GM21825 (cell line): ENCODE data around the gene SOX30.
A peak's percentile ranks its signal among the peaks of the same experiment; 100 is the strongest.

ENCODE experiments used
- ATAC-seq: cut with Tn5 transposase; IDR thresholded peaks from one replicate; pipeline ENCODE4 v1.9.1; 2021; ENCODE audit warnings: mild to moderate bottlenecking, moderate library complexity; ENCODE audit not compliant: unreplicated experiment

The SOX30 gene

DNA sequence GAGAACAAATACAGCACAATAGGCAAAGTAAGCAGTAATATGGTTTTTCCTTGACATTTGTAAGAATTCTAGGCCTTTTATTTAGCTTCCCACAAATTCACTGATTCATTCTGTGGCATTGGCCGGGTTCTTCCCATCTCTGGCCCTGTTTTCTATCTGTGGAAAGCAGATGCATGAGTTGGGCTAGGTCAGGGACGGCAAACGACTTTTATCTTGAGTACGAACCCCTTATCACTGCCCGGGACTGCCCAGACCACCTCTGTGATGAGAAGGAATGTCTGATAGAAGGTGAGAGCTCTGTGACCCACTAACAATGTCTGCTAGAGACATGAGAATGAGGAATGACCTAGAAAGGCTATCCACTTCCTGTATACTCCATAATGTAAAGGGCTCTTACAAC lies 41.2 kb downstream of the SOX30 start:
- no peak for ATAC-seq

DNA sequence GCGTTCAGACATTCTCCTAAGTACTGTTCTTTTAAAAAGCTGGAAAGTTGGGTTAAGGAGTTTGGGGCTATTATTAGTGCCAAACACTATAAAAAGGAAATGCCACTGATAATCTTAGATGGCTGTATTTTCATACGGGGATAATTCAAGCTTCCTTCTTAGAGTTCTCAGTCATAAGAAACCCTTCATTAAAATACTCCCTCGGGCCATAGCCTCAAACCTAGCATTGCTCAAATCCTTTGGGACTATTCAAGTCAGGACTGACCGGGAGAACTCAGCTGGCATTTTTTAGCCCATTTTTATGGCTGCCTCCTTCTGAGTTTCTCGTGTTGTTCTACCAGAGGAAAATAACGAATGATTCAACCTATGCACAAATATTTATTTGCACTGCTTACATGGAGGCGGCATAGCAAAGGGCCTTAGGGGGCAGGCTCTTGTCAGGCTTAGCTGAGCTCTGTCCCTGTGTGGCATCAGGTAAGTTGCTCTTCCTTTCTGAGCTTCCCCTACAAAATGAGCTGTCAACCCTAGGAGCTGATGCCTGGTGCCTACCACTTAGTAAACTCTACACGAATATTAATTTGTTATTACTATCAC lies 43.2 kb downstream of the SOX30 start:
- ATAC-seq = no peak

DNA sequence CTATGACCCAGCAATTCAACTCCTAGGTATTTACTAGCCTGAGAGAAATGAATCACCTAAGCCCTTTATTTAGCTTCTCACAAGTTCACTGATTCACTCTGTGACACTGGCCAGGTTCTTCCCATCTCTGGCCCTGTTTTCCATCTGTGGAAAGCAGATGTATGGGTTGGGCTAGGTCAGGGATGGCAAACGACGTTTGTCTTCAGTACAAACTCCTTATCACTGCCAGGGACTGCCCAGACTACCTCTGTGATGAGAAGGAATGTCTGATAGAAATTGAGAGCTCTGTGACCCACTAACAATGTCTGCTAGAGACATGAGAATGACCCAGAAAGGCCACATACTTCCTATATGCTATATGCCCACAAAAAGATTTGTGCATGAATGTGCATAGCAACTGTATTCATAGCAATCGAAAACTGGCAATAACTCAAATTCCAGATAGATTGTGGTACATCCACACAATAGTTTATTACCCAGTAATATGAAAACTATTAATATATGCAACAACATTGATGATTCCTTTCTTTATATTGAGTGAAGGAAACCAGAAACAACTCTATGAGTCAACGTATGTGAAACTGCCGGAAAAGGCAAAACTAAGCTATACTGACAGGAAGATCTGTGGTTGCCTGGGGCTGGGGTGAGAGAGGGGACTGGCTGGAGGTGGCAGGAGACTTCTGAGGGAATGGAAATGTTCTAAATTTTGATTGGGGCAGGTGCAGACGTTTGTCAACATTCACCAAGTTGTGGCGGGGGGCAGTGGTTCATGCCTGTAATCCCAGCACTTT lies 44.7 kb downstream of the SOX30 start:
- peak; percentile 39 for ATAC-seq

DNA sequence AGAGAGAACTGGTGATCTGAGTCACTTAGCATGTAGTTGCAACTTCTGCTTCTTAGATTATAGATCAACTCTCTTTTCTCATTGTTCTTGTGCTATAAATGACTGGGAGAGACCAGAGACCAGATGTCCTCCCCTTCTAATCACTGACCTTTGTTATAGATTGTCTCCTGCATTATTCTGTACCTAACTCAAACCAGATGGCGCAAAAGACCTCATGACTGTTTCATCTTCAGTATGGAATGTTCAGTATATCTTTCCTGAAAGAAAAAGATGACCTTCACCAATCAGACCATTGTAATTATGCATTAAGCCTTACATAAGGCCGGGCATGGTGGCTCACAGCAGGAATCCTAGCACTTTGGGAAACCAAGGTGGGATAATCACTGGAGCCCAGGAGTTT lies 46.2 kb downstream of the SOX30 start:
- no peak for ATAC-seq

DNA sequence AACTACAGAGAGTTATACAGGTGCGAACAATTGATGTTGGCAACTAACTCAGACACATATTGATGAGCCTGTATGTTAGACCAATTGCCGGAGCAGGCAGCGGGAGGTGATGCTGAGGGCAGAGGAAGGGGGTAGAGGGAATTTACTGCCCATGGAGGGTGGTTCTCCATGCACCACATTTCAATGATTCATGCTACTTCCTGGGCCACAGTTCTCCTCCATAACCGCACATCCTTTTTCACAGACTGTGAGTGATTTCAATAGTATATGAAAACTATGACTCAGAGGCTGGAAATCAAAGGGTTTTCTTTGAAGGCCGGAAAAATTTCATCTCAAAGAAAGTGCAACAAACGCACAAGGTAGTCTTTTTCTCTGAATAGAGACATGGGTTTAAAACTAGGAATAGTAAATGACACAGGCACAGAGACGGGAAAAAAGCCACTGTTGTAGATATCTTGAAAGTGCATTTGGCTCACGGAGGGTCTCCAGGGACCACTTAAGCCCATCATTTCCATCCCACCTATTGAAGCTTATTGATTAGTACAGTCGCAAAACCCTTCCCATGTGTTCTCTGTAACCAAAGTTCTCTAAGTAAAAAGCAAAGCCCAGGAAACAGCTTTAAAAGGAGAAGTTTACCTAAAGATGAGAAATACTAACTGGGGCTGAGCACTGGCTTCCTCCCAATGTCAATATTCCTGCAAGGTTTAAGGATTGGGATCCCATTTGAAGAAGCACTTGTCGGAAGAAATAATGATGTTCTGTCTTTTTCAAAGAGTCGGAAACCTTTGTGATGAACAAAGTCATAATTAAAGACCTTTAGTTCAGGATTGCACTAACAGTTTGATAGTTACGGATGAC lies 48.7 kb downstream of the SOX30 start:
- ATAC-seq = peak; percentile 42

DNA sequence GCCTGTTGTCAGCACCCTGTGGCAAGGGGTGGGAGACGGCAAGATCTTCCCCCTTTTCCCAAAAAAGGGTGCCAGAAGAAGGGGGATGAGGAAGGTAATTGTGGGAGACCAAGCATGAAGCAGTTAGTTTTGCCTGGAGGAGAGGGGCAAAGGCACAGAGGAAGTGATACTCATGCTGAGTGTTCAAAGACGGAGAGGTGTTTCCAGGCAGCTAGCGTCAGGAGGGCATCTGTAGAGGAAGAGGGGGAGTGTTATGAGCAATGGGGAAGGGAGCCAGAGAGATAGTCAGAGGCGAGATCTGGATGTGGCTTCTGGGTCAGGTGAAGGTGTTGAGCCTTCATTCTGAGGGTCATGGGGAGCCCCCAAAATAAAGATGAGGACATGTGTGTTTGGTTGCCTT lies 49.7 kb downstream of the SOX30 start:
- ATAC-seq = peak; percentile 69

DNA sequence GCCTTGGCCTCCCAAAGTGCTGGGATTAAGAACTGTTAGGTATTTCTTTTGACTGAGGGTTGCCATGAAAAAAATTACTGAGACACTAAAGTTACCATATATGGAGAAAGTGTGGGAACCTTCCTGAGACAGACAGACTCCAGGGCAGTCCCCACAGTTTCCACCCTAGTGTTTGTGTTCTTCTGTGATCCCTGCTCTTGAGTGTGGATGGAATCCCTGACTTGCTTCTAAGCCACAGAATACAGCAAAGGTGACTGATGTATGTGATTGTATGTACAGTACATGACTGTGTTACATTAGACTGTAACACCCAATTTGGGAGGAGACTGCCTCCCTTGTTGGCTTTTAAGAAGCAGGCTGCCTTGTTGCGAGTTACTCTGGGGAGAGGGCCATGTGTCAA lies 52.0 kb downstream of the SOX30 start:
- no peak for ATAC-seq

DNA sequence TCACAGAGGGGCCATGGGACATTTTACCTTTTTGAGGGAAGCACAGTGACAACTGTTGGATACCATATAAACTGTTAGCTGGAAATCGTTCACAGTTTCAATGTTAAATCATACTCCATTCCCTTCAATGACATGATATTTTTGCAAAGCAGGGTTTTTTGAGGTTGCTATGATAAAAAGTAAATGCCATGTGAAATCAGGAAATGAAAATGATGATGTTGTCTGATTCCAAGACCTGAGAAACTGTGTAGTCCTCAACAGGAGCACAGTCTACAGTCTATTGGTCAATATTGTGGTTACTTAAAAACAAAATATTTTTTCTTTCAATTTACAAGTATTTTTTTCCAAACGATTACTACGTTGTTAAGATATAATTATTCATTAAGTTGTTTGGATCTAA lies 52.7 kb downstream of the SOX30 start:
- ATAC-seq = no peak

DNA sequence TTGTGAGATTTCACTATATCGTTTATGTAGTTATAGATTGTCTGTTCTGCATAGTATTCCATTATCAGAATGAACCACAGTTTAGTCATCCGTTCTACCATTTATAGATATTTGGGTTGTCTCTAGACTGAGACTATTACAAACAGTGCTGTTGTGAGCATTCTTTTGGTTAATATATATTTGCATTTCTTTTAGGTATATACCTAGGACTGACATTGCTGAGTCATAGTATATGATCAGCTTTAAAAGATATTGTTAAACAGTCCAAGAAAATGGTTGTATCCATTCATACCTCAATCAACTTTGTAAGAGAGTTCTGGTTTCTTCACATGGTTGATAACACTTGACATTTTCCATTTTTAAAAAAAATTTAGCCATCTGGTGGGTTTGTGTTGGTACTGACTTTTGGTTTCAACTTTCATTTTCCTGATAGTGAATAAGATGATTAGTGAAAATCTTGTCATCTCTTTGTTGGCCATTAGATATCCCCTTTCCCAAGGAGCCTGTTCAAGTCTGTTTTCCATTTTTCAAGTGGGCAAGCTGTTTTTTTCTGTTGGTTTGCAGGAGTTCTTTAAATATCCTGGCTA lies 53.8 kb downstream of the SOX30 start:
- no peak for ATAC-seq

DNA sequence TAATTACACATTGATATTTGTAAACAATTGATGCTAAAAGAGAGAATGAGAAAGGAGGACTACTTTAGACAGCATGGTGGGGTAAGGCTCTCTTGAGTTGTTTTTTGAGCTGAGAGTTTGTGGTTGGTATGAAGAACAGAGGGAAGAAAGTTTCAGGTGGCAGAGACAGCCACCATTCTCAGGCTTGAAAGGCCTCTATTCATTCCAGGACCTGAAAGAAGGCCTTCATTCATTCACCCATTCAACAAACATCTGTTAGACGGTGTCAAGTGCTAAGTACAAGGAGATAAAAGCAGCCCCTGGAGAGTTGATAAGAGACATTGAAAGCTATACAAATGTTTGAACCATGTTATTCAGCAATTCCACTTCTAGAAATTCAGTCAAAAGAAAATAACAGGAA lies 55.0 kb downstream of the SOX30 start:
- no peak for ATAC-seq

DNA sequence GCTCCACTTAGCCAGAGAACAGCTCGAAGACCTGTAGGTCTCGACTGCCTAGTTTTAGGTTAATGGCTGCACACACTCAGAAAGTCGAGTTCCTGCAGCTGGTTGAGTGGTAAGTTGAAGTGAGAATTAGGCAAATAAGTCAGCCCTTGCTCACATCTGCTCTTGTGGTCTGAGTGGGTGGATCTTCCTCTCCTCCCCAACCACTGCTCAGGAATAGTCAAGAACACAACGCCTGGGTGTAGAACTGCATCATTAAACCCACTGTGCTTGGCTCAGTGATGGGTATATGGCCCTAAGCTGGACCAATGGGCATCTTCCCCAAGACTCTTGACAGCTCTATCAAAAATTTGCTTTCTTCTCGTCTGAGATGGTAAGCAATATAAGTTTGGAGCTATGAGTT lies 55.8 kb downstream of the SOX30 start:
- ATAC-seq = peak; percentile 82

DNA sequence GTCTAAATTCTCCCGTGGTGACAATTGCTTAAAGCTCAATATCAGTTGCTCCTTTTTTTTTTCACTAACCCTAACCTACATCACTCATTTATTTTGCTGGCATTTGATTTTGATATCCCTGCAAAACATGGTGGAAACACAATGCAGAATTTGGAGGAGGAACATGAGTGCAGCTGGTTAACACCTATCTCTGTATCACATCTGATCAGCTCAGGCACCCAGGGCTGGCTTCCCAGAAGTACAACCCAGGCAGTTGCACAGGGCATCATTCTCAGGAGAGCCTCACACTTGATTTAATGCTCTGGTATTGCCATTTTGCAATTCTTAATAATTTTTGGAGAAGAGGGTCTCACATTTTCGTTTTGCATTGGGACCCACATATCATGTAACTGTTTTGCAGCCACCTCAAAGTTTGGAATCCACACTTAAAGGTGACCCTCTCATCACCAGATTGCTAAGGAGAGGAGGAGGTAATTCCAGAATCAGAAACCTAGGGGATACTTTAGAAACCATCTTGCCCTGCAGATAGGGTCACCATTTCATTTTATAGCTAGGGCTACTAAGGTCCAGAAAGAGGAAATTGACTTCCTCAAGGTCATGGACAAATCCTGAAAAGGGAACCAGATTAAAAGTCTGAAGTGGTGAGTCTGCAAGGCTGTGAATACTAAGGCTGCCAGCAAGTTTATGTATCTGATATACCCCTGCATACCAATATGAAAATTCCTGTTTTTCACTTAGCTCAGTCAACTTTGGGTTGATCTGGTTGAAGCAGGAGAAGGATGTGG lies 57.4 kb downstream of the SOX30 start:
- no peak for ATAC-seq

DNA sequence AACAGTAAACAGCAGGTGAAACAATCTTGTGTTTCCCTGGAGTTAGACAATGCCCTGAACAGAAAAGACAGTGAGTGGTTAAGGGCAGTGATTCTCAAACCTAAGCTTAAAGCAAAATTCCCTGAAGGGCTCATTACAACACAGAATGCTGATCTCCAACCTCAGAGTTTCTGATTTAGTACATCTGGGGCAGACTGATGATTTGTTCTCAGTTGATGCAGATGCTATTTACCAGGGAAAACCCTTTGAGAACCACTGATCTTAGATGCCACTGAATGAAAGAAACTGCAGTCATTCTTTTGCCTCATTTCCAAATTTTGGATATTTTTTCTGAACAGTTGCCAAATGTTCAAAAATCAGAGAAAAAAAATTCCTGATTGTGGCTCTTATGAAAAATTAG lies 58.0 kb downstream of the SOX30 start:
- ATAC-seq = no peak

DNA sequence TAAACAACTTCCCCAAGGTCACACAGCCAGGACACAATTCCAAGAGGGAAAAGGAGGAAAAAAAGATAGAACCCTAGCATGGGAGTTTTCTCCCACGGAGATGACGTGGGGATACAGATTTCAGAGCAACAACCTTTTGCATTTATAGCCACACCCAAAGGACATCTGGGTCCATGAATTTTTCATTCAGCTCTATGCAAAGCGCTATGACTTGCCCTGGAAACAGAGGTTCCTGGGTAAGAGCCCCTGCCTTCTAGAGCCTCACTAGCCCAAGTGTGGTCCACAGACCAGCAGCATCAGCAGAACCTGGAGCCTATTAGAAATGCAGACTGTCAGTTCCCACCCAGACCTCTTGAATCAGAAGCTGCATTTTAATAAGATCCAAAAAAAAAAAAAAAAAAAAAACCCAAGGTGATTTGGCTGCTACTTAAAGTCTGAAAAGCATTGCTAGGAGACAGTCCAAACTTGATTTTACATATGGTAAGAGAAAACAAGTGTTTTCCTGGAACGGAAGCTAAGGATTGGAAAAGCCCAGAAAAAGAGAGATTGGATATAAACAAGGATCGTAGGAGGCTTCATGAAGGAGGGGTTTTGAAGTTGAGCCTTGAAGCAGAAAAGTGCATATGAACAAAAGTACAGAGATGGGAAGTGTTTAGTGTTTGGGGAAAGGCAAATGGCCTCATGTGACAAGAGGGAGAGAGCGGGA lies 59.0 kb downstream of the SOX30 start:
- no peak for ATAC-seq

DNA sequence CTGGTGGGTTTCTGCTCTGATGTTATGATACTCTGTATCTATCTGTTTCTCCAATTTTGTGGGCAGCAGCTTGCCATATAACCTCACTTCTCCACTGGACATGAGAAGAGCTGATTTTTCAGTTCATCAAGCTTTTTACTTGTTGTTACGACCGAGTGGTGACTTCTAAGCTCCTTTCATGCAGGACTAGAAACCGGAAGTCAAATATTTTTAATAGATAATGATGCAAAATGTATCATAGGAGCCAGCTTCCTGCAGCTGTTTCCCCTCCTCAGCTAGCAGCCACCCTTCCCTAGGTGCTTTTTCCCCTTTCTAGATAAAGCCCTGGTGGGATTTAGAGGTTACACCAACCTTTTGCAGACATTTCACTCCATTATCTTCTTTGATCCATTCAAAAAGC lies 59.6 kb downstream of the SOX30 start:
- no peak for ATAC-seq

DNA sequence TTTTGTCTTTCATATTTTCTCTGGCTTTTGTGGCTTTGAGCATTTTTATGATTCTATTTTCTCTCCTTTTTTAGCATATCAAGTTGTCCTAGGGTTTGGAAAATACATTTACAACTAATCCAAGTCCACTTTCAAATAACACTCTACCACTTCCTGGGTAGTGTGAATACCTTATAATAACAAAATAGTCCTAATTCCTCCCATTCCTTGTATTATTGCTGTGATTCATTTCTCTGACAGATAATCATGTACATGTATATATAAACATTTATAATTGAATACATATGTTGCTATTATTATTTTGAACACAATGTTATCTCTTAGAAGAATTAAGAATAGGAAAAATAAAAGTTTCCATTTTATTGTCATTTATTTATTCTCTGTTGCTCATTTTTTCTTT lies 61.8 kb downstream of the SOX30 start:
- no peak for ATAC-seq

DNA sequence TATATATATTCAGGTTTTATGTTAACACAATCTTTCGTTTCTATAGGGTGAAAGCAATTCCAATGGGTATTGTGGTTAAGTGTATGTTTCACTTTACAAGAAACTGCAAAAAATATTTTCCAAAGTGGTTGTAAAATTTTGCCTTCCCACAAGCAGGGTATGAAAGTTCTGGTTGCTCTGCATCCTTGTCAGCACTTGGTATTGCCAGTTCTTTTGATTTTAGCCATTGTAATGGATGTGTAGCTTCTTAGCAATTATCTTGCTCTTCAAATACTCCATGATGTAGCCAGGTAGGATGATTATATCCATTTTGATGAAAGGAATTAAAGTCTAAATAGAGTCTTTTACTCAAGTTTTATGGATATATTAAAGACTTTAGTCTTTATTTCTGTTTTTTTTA lies 67.6 kb downstream of the SOX30 start:
- ATAC-seq = no peak

DNA sequence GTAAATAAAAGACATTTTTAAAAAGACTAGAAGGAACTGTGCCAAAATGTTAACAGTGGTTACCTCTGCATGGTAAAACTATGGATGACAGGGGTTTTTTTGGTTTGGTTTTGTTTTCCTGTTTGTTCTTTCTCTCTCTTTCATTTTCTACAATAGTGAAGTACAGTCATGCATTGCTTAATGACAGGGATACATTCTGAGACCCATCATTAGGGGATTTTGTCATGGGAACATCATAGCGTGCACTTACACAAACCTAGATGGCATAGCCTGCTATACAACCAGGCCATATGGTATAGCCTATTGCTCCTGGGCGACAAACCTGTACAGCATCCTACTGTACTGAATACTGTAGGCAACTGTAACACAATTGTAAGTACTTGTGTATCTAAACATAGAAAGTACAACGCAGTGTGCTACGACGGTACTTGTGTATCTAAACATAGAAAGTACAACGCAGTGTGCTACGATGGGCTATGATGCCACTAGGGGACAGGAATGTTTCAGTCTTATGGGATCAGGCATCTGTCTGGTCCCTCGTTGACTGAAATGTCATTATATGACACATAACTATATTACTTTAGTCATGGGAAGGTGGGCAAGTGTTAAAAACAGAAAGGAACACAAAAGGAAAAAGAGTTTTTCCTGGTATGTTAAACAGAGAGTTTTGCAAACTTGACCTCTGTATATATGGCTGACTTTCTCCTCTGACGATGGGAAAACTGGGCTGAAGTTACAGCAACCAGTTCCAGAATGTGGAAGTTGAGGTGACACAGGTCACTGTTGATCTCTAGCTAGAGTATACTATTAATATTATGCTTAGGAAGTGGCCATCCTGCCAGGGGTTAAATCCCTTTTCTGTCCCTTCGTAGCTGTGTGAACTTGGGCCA lies 69.3 kb downstream of the SOX30 start:
- ATAC-seq = no peak

DNA sequence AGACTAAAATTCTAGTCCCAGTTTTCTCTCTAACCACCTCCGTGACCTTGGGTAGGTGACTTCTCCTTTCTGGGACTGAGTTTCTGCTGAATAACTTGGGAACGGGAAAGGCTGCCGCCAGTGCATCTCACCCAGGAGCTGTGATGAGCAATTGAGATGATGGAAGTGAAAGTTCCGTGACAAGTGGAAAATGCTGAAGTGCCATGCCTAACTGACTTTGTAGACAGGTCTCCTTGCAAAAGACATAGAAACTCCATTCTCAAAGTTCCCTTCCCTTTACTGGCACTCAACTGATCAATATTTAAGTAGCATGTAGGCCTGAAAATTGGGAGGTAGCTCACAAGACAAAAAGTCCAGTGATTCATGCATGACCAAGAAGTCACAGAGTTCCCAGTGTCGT lies 70.3 kb downstream of the SOX30 start:
- no peak for ATAC-seq
